GM19043 (cell line): ENCODE results near the gene AKAP14.
"Not testable (repeated sequence)": the region's sequence is repeated elsewhere in the genome, so short reads cannot be mapped to it uniquely, and the experiment has no call there.

ENCODE experiments used
- ATAC-seq: cut with Tn5 transposase; IDR thresholded peaks from one replicate; pipeline ENCODE4 v1.9.1; 2021; ENCODE audit warnings: low read depth; ENCODE audit not compliant: unreplicated experiment

The AKAP14 gene

DNA sequence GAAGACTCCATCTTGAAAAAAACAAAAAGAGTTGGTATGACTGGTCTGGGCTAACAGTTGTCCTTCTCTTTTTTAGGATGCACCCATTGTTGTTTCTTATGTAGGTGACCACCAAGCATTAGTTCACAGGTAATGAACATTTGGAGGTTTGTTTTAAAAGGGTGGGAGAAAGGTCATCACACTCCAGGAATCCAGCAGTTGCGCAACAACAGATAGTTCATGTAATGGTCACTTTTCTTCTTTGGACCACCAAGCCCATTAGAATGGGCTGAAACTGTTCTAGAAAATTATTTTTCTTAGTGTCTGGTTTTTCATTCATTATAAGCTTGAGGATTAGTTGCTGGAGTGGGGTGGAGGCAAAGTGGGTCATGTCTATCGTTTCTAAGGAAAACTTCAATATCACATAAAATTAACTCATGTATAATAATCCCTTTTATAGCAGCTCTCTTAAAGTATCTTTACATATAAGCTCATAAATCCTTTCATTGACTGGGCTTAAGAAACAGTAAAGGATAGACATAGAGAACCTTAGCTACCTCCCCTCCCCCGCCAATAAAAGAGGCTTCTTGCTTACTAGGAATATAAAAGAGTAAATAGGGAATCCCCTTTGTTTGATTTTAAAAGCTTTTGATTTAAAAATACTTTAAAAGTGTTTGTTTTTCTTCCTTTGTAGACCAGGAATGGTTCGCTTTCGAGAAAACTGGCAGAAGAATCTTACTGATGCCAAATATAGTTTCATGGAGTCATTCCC lies 24.3 kb downstream of the AKAP14 start:
- no peak for ATAC-seq

- ATAC-seq, result not testable (repeated sequence)
These were observed 26.7 kb downstream of the AKAP14 start for GRCh38 chrX:119922391-119922790.

DNA sequence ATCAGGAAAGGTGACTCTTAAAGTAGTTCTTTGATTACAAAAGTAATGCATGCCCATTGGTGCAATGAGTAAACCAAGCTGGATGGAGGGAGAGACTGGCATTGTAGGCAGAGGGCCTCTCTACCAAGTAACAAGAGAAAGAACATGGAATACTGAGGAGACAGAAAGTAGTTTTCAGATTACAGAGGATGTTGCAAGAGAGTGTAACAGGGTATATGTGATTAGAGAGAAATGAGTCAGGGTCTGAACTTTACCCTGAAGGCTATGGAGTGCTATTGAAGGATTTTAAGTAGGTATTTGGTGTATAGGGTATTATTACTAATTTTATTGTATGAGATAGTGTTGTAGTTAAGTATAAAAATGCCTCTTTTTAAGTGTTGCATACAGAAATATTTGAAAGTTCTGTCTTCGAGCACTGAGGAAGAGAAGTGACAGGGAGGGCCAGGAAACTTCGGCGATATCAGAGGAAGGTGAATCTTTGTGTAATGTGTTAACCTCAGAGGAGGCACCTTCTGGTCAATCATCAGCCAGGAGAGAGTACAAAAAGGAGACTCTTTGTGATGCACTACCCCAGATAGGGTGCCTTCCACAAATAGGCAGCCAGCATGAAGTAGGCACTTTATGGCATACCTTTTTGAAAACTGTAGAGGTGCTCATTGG lies 39.7 kb downstream of the AKAP14 start:
- ATAC-seq, result no peak

DNA sequence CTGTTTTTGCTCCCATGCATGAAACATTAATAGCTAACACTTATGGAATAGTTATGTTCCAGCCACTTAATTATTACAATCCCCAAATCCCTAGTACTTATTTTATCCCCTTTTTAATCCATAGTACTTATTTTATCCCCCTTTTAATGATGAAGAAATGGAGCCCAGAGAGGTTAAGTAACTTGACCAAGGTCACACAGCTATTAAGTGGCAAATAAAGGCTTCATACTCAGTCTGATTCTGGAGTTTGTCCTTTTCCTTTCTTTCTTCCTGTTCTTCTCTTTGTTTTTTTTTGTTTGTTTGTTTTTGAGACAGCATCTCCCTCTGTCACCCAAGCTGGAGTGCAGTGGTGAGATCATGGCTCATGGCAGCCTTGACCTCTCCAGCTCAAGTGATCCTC lies 45.6 kb downstream of the AKAP14 start:
- no peak for ATAC-seq

DNA sequence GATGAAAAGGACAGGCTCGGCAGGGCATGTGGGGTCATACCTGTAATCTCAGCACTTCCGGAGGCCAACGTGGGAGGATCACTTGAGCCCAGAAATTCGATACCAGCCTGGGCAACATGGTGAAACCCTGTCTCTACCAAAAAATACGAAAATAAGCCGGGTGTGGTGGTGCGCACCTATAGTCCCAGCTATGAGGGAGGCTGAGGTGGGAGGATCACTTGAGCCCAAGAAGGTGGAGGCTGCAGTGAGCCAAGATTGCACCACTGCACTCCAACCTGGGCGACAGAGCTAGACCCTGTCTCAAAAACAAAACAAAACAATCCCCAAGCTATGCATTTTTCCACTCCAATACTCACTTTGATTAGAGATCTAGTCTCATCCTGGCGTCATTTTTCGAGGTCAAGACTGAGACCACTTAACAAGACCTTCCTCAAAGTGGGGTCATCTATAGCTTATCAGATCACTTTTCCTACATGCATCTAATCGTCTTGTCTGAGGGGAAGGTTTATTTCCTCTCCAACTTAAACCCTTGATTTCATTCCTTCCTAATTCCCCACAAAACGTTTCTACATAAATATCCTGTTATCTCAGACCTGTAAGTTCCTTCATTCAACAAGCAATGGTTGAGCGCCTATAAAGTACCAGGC lies 46.6 kb downstream of the AKAP14 start:
- ATAC-seq, result no peak

- ATAC-seq, result peak; percentile 9
These were observed 47.1 kb downstream of the AKAP14 start for GRCh38 chrX:119942831-119943184.

GRCh38 chrX:119943185-119943988 lies 47.7 kb downstream of the AKAP14 start, which contains the start of gene NKAP:
Gene NKAP, minus strand, starts transcription at chrX:119943751. Its CDS starts 146 bp downstream, at chrX:119943605.
- ATAC-seq, result peak; percentile 64

DNA sequence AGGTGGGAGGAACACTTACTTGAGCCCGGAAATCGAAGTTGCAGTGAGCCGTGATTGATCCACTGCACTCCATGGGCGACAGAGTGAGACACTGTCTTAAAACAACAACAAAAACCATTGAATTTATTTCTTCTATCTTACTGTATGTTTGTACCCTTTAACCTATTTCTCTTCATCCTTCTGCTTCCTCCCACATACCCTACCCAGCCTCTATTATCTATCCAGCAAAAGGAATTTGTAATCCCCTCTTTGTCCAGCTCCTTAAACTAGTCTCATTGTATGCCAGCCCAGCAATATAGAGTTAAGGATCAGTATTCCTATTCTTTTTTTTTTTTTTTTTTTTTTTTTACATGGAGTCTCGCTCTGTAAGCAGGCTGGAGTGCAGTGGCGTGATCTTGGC lies 49.8 kb downstream of the AKAP14 start:
- no peak for ATAC-seq

- ATAC-seq, result no peak
These were observed 52.7 kb downstream of the AKAP14 start for GRCh38 chrX:119948381-119948780.

GRCh38 chrX:119954374-119954773 lies 58.7 kb downstream of the AKAP14 start:
- no peak for ATAC-seq

DNA sequence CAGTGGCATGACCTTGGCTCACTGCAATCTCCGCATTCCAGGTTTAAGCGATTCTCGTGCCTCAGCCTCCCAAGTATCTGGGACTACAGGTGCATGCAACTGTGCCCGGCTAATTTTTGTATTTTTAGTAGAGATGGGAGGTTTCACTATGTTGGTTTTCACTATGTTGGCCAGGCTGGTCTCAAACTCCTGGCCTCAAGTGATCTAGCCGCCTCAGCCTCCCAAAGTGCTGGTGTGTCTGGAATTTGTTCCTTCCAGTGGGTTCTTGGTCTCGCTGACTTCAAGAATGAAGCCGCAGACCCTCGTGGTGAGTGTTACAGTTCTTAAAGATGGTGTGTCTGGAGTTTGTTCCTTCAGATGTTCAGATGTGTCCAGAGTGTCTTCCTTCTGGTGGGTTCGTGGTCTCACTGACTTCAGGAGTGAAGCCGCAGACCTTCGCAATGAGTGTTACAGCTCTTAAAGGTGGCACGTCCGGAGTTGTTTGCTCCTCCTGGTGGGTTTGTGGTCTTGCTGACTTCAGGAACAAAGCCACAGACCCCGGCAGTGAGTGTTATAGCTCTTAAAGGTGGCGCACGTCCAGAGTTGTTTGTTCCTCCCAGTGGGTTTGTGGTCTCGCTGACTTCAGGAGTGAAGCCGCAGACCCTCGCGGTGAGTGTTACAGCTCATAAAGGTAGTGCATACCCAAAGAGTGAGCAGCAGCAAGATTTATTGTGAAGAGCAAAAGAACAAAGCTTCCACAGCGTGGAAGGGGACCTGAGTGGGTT lies 60.3 kb downstream of the AKAP14 start:
- not testable (repeated sequence) for ATAC-seq

GRCh38 chrX:119960625-119961024 lies 64.9 kb downstream of the AKAP14 start:
- ATAC-seq, result no peak

DNA sequence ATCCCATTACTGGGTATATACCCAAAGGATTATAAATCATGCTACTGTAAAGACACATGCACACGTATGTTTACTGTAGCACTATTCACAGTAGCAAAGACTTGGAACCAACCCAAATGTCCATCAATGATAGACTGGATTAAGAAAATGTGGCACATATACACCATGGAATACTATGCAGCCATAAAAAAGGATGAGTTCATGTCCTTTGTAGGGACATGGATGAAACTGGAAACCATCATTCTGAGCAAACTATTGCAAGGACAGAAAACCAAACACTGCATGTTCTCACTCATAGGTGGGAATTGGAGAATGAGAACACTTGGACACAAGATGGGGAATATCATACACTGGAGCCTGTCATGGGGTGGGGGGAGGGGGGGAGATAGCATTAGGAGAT lies 71.1 kb downstream of the AKAP14 start:
- not testable (repeated sequence) for ATAC-seq
